MM.1S (cell line): ENCODE results near the gene TMEM154.

ENCODE experiments used
- CTCF ChIP-seq: fragments of 300-600 bp; sonication (generic); IDR thresholded peaks from 2 replicates; pipeline ENCODE4 v1.5.1; 2016; ENCODE audit warnings: antibody characterized with exemption, low read length, mixed read lengths
- EZH2 ChIP-seq: fragments of 300-600 bp; sonication (generic); optimal IDR thresholded peaks from 2 replicates; pipeline ENCODE3; 2017; ENCODE audit warnings: low read depth, mild to moderate bottlenecking, antibody characterized with exemption, low read length, mixed read lengths

- TF ChIP-seq CTCF = no peak
- no peak for TF ChIP-seq EZH2
Observed at GRCh38 chr4:152579107-152579764, 100.6 kb downstream of the TMEM154 start.
